Trophoblast cell (in vitro differentiated cells and primary cell): ENCODE measurements around the gene GBP7.
A peak's percentile ranks its signal among the peaks of the same experiment; 100 is the strongest.

Experiments
- DNase-seq, 2 donors: peaks; one replicate each; pipeline ENCODE4 v3.0.0-alpha.2; 2016
- H2AFZ ChIP-seq: 2 replicates; pipeline ENCODE4 v1.6.1; 2013; ENCODE audit warnings: low read length, moderate library complexity, mild to moderate bottlenecking; ENCODE audit not compliant: insufficient read depth, poor library complexity
- H2AK5ac ChIP-seq: 2 replicates; pipeline ENCODE4 v1.6.1; 2013; ENCODE audit warnings: mild to moderate bottlenecking, low read length
- H2BK120ac ChIP-seq: 2 replicates; pipeline ENCODE4 v1.6.1; 2013; ENCODE audit warnings: low read length, mild to moderate bottlenecking, moderate library complexity; ENCODE audit not compliant: insufficient read depth, poor library complexity
- H2BK12ac ChIP-seq: 2 replicates; pipeline ENCODE4 v1.6.1; 2013; ENCODE audit warnings: mild to moderate bottlenecking, low read length, moderate library complexity
- H2BK5ac ChIP-seq: 2 replicates; pipeline ENCODE4 v1.6.1; 2013; ENCODE audit warnings: low read length, low read depth, moderate library complexity, mild to moderate bottlenecking; ENCODE audit not compliant: poor library complexity
- H3K14ac ChIP-seq: 2 replicates; pipeline ENCODE4 v1.6.1; 2013; ENCODE audit warnings: mild to moderate bottlenecking, low read length
- H3K18ac ChIP-seq: 2 replicates; pipeline ENCODE4 v1.6.1; 2013; ENCODE audit warnings: mild to moderate bottlenecking, low read length
- H3K23ac ChIP-seq: 2 replicates; pipeline ENCODE4 v1.6.1; 2013; ENCODE audit warnings: low read length
- H3K27ac ChIP-seq: 2 replicates; pipeline ENCODE4 v1.5.1; 2013; ENCODE audit warnings: low read depth, mild to moderate bottlenecking, inconsistent platforms, low read length, moderate library complexity
- H3K27me3 ChIP-seq: 2 replicates; pipeline ENCODE4 v1.6.1; 2013; ENCODE audit warnings: inconsistent platforms, mild to moderate bottlenecking, low read length, moderate library complexity; ENCODE audit not compliant: insufficient read depth
- H3K36me3 ChIP-seq, 2 experiments: 1 replicate in 1 of 2; 2 replicates in 1 of 2; pipeline ENCODE4 v1.6.1; 2013; ENCODE audit warnings: low read length in 2 of 2, mild to moderate bottlenecking in 2 of 2, moderate library complexity in 1 of 2; ENCODE audit not compliant: insufficient read depth in 2 of 2, control insufficient read depth in 1 of 2
- H3K4ac ChIP-seq: 2 replicates; pipeline ENCODE4 v1.6.1; 2013; ENCODE audit warnings: low read depth, mild to moderate bottlenecking, low read length, moderate library complexity
- H3K4me1 ChIP-seq, 2 experiments: 1 replicate in 1 of 2; 2 replicates in 1 of 2; pipeline ENCODE4 v1.6.1; 2013; ENCODE audit warnings: low read length in 2 of 2, mild to moderate bottlenecking in 2 of 2, moderate library complexity in 1 of 2; ENCODE audit not compliant: insufficient read depth in 2 of 2, control insufficient read depth in 1 of 2
- H3K4me2 ChIP-seq: 2 replicates; pipeline ENCODE4 v1.6.1; 2013; ENCODE audit warnings: inconsistent platforms, mild to moderate bottlenecking, low read length, moderate library complexity
- H3K4me3 ChIP-seq: 2 replicates; pipeline ENCODE4 v1.5.1; 2013; ENCODE audit warnings: mild to moderate bottlenecking, low read depth, low read length, inconsistent platforms
- H3K79me1 ChIP-seq: one replicate; pipeline ENCODE4 v1.6.1; 2013; ENCODE audit warnings: low read length
- H3K79me2 ChIP-seq: 2 replicates; pipeline ENCODE4 v1.6.1; 2013; ENCODE audit warnings: low read length, mild to moderate bottlenecking; ENCODE audit not compliant: control insufficient read depth, insufficient read depth, poor library complexity
- H3K9ac ChIP-seq: 2 replicates; pipeline ENCODE4 v1.6.1; 2013; ENCODE audit warnings: mild to moderate bottlenecking, low read length
- H3K9me3 ChIP-seq: 2 replicates; pipeline ENCODE4 v1.6.1; 2013; ENCODE audit warnings: low read depth, mild to moderate bottlenecking, control low read depth, inconsistent platforms, low read length; ENCODE audit not compliant: insufficient read depth
- H4K12ac ChIP-seq: 2 replicates; pipeline ENCODE4 v1.6.1; 2013; ENCODE audit warnings: low read depth, mild to moderate bottlenecking, low read length, moderate library complexity
- H4K8ac ChIP-seq: 2 replicates; pipeline ENCODE4 v1.6.1; 2013; ENCODE audit warnings: low read depth, mild to moderate bottlenecking, low read length, moderate library complexity
- H4K91ac ChIP-seq: one replicate; pipeline ENCODE4 v1.6.1; 2013; ENCODE audit warnings: low read depth, mild to moderate bottlenecking, low read length, moderate library complexity
- WGBS: extraction: QIAGEN DNeasy Blood & Tissue Kit; methylation state at CpG from one replicate; pipeline ENCODE4 v1.1.7; 2013; ENCODE audit warnings: missing lambda C conversion rate; ENCODE audit not compliant: insufficient read length, insufficient coverage; ENCODE audit errors: extremely low coverage; 5-methylcytosine and 5-hydroxymethylcytosine counted together

The GBP7 gene

GRCh38 chr1:89201106-89201794 is 25.4 kb upstream of the GBP7 start:
- no peak overlapping the region for H2AFZ ChIP-seq
- no peak overlapping the region for H2AK5ac ChIP-seq
- no peak overlapping the region for H4K91ac ChIP-seq
- no peak overlapping the region for H3K4ac ChIP-seq
- no peak overlapping the region for H3K9ac ChIP-seq
- H4K8ac ChIP-seq: no peak overlapping the region
- no peak overlapping the region for H2BK5ac ChIP-seq
- no peak overlapping the region for H3K18ac ChIP-seq
- no peaks in the 10 kb centered on the region for H3K36me3 ChIP-seq
- no CpG with 5 or more reads among the region's 4 CpGs for WGBS
- H3K79me1 ChIP-seq: no peaks in the 10 kb centered on the region
- DNase-seq: no peak
- no peaks in the 10 kb centered on the region for H3K27me3 ChIP-seq
- no peak overlapping the region for H3K14ac ChIP-seq
- H2BK12ac ChIP-seq: no peak overlapping the region
- no peak overlapping the region for H3K4me2 ChIP-seq
- H4K12ac ChIP-seq: no peak overlapping the region
- peaks cover 6% of the 10 kb centered on the region for H3K9me3 ChIP-seq
- H3K79me2 ChIP-seq: no peaks in the 10 kb centered on the region
- H3K27ac ChIP-seq: no peak overlapping the region
- H3K4me1 ChIP-seq: no peaks in the 10 kb centered on the region
- H2BK120ac ChIP-seq: no peak overlapping the region
- H3K23ac ChIP-seq: no peak overlapping the region
- H3K4me3 ChIP-seq: no peak overlapping the region

- no CpG with 5 or more reads among the region's 2 CpGs for WGBS
- no peaks in the 10 kb centered on the region for H3K27me3 ChIP-seq
- H3K4me3 ChIP-seq: no peak overlapping the region
- no peak overlapping the region for H2BK12ac ChIP-seq
- no peak overlapping the region for H3K9ac ChIP-seq
- H3K4me1 ChIP-seq: no peaks in the 10 kb centered on the region
- H4K91ac ChIP-seq: no peak overlapping the region
- H3K4me2 ChIP-seq: no peak overlapping the region
- H3K18ac ChIP-seq: no peak overlapping the region
- no peak overlapping the region for H4K12ac ChIP-seq
- no peak overlapping the region for H4K8ac ChIP-seq
- no peaks in the 10 kb centered on the region for H3K79me1 ChIP-seq
- no peak overlapping the region for H2AFZ ChIP-seq
- no peak overlapping the region for H3K23ac ChIP-seq
- no peak overlapping the region for H2BK120ac ChIP-seq
- H2AK5ac ChIP-seq: no peak overlapping the region
- no peak overlapping the region for H3K4ac ChIP-seq
- H3K36me3 ChIP-seq: no peaks in the 10 kb centered on the region
- no peak overlapping the region for H2BK5ac ChIP-seq
- no peak overlapping the region for H3K14ac ChIP-seq
- DNase-seq: no peak
- peaks cover 6% of the 10 kb centered on the region for H3K9me3 ChIP-seq
- no peaks in the 10 kb centered on the region for H3K79me2 ChIP-seq
- H3K27ac ChIP-seq: no peak overlapping the region
Observed at GRCh38 chr1:89200663-89201062, 24.9 kb upstream of the GBP7 start.

GRCh38 chr1:89199525-89200031 is 23.8 kb upstream of the GBP7 start:
- Histone ChIP-seq H4K12ac (no peak overlapping the region), H2BK5ac (no peak overlapping the region), H3K79me2 (no peaks in the 10 kb centered on the region), H4K91ac (no peak overlapping the region), H3K14ac (no peak overlapping the region), H3K27me3 (no peaks in the 10 kb centered on the region), H2BK12ac (no peak overlapping the region), H3K23ac (no peak overlapping the region), H3K79me1 (no peaks in the 10 kb centered on the region), H3K4me2 (no peak overlapping the region), H2BK120ac (no peak overlapping the region), H3K4ac (no peak overlapping the region), H4K8ac (no peak overlapping the region), H3K18ac (no peak overlapping the region), H3K36me3 (no peaks in the 10 kb centered on the region), H3K9me3 (no peaks in the 10 kb centered on the region), H3K9ac (no peak overlapping the region), H2AK5ac (no peak overlapping the region), H2AFZ (no peak overlapping the region), H3K4me1 (no peaks in the 10 kb centered on the region), H3K27ac (no peak overlapping the region), H3K4me3 (no peak overlapping the region)
- DNase-seq: no peak
- no CpG with 5 or more reads among the region's 1 CpG for WGBS

- no peak within 1 kb of the TSS for H3K4me3 ChIP-seq
- H3K36me3 ChIP-seq: no peaks in the 10 kb centered on the region
- H3K9ac ChIP-seq: no peak within 1 kb of the TSS
- H3K27me3 ChIP-seq: no peaks in the 10 kb centered on the region
- no peak within 1 kb of the TSS for H4K8ac ChIP-seq
- H2AK5ac ChIP-seq: peak within 1 kb of the TSS; percentile 74
- no peak within 1 kb of the TSS for H2BK5ac ChIP-seq
- no peak within 1 kb of the TSS for H3K4ac ChIP-seq
- no peak within 1 kb of the TSS for H3K27ac ChIP-seq
- H3K79me2 ChIP-seq: no peaks in the 10 kb centered on the region
- WGBS: no CpG with 5 or more reads among the region's 21 CpGs
- no peaks in the 10 kb centered on the region for H3K79me1 ChIP-seq
- H2AFZ ChIP-seq: no peak within 1 kb of the TSS
- H2BK120ac ChIP-seq: no peak within 1 kb of the TSS
- peak in 1 of 2 donors; percentile 35 for DNase-seq
- peak within 1 kb of the TSS; percentile 24 for H4K91ac ChIP-seq
- H4K12ac ChIP-seq: no peak within 1 kb of the TSS
- peak within 1 kb of the TSS; percentile 31 for H2BK12ac ChIP-seq
- H3K23ac ChIP-seq: no peak within 1 kb of the TSS
- H3K14ac ChIP-seq: no peak within 1 kb of the TSS
- no peaks in the 10 kb centered on the region for H3K9me3 ChIP-seq
- no peak within 1 kb of the TSS for H3K18ac ChIP-seq
- no peak within 1 kb of the TSS for H3K4me2 ChIP-seq
- no peaks in the 10 kb centered on the region for H3K4me1 ChIP-seq
Observed at GRCh38 chr1:89198491-89199072, 22.8 kb upstream of the GBP7 start, which contains the start of gene GBP4. TSS of gene GBP4 (minus strand) at chr1:89198942. CDS start at chr1:89198834, 108 bp downstream.
